ENCODE measurements around the gene ITK.

Gene ITK

DNA sequence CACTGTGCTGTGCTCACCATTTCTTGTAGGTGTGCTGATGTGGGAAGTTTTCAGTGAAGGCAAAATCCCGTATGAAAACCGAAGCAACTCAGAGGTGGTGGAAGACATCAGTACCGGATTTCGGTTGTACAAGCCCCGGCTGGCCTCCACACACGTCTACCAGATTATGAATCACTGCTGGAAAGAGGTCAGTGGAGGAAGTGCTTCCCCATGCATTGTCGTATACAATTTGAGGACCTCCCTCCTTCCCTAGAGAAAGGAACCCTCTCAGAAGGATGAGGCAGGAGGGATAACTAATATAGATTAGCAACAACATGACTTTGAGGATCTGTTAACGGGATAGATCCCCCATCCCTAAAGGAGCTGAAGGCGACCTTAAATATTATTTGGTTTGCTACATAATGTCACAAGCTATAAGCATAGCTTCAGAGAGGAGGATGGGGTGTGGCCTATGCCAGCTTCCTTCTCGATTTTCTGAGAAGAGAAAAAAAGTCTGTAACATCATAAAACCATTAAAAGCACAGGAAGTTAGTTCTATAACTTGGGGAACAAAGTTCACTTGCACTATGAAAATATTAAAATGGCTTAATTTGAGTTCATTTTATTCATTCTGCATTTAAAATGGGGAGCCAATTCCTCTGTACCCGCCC lies 68.3 kb downstream of the ITK start:
- no peak for DNase-seq

DNA sequence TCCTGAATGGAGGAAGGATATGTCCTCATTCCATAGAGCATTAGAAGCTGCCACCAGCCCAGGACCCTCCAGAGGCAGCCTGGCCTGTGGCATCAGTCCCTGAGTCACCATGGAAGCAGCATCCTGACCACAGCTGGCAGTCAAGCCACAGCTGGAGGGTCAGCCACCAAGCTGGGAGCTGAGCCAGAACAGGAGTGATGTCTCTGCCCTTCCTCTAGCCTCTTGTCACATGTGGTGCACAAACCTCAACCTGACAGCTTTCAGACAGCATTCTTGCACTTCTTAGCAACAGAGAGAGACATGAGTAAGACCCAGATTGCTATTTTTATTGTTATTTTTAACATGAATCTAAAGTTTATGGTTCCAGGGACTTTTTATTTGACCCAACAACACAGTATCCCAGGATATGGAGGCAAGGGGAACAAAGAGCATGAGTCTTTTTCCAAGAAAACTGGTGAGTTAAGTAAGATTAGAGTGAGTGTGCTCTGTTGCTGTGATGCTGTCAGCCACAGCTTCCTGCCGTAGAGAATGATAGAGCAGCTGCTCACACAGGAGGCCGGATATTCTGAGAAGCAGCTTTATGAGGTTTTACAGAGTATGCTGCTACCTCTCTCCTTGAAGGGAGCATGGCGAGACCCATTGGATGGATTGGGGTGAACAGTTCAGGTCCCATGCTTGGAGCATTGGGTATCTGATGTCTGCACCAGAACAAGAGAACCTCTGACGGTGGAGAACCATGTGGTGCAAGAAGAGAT lies 72.2 kb downstream of the ITK start:
- DNase-seq = peak; percentile 51

DNA sequence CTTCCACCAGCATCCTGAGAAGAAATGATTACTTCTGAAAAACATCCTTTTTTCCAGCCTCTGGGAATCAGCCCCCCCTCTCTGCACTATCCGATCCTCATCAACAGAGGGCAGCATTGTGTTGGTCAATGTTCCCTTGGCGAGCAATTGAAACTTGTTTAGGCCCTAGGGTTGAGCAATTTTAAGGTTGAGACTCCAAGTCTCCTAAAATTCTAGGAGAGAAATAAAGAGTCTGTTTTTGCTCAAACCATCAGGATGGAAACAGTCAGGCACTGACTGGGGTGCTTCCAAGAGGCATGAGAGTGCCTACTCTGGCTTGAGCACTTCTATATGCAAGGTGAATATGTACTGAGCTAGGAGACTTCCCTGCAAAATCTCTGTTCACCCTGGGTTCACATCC lies 72.9 kb downstream of the ITK start:
- DNase-seq = peak; percentile 61

DNA sequence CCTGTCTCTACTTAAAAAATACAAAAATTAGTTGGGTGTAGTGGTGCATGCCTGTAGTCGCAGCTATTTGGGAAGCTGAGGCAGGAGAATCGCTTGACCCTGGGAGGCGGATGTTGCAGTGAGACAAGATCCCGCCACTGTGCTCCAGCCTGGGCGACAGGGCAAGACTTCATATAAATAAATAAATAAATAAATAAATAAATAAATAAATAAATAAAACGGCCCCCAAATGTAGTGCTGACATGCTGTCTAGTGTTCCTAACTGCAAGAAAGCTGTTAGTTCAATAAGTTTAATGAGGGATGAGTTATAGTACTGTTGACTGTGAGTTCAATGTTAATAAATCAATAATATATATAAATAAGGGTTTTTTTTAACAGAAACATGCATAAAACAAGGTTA lies 77.8 kb downstream of the ITK start:
- DNase-seq = no peak

DNA sequence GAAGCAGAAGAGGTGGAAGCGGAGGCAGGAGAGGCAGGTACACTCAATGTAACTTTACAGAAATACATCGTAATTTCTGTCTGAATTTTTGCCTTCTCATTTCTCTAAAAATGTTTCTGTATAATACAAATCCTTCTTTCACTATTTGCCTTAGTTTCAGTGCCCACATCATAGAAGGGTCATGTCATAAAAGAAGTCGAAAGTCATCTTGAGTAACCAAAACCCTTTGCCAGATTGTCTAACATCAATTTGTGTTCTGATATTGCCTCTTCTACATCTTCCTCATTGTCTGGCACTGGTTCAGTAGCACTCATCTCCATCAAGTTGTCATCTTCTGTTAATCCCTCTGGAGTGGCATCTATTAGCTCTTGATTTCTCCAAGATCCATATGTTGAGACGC lies 79.1 kb downstream of the ITK start:
- DNase-seq = no peak

DNA sequence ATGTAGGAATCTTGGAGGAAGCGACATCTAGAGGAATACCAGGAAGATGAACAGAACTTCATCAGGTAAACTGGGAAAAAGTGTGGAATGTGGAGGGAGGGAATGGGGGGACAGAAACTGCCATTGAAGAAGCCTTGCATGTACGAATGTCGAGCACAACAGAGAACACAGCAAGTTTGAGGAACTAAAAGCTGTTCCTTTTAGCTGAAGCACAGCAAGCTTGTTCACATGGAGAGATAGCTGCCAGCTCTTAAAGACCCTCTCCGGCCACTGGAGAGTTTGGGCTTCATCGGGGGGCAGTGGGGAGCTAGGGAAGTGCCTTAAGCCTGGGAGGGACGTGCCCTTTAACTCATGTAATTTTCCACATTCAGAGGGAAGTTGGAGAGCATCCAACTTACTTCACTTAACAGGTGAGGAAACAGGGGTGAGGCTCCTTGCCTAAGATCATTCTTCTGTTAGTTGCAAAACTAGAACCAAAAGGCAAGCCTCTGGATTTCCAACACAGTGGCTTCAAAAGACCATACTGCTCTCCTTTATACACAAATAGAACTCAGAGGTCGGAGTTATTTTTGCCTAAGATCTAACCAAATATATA lies 83.0 kb downstream of the ITK start:
- DNase-seq = no peak

DNA sequence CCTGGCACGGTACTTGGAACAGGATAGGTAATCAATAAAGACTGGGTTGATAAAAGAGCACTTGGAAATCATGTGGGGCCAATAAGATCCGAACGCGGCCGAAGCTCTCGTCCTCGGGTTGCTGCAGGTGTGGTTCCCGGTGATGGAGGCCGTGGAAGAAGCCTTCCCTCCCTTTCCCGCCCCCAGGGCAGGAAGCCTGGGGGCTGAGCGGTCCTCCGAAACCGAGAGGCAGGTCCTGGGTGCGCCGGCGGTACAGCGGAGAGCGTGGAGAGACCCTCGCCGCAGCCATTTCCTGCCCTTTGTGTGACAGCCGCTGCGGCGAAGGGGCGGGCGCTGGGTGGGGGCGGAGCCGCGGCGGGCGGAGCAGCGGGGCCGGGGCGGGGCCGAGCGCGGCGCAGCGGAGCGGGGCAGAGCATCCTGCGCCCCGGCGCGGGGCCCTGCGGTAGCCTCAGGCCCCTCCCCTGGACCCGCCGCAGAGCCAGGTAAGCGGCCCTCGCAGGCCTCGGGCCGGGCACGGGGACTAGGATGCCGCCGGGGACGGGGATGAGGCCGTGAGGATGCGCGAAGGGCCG lies 85.2 kb downstream of the ITK start, which contains the start of gene CYFIP2:
Gene CYFIP2, plus strand, starts transcription at position 410 of the 572 bp plus-strand sequence. CDS start 19,239 bp downstream, outside the sequence.
- peak; percentile 37 for DNase-seq

DNA sequence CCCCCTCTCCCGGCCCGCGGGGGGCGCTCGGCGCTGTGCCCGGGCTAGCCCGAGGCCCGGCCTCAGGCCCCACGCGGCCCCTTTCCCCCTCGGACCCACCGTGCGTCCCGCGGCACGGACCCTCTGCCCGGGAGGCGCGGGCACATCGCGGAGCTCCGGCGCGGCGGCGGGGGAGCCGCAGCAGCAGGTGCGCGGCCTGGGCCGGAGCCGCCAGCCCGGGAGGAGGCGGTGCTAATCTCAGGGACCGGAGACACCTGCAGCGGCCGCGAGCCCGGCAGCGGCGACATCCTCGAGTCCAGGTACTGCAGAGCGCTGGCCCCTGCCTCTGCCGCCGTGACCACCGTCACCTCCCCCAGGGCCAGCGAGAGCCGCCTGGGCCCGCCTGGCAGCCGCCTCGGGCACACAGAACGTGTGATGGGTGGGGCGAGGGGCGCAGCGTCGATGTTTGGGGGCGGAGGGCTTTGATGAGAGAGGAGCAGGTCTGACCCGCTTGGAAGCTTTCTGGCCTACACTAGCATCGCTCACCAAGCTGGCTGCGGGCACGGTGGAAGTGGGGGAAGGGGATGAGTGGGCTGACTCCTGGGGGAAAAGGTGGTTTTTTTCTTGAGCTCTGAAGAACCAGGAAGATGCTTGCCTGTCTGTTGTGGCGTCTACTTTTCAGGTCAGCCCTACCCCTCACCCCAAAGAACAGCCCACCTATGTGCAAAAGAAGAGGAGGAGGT lies 85.8 kb downstream of the ITK start:
- no peak for DNase-seq

DNA sequence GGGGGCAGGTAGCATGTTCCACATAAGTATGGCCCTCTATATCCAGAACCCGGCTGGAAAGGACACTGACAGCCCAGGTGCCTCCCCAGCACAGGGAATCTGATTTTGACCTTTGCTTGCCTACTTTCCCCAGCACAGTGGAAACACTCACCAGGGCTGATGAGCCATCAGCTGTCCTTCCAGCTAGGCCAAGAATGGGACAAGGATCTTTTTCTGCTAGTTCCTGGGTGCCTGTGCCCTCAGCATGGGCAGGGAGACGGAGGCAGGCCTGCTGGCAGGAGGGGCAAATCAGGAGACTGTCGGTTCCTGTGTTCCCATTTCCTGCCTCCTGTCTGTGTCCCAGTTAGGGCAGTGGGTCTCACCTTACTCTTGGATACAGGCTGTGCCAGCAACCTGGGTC lies 86.4 kb downstream of the ITK start:
- no peak for DNase-seq

DNA sequence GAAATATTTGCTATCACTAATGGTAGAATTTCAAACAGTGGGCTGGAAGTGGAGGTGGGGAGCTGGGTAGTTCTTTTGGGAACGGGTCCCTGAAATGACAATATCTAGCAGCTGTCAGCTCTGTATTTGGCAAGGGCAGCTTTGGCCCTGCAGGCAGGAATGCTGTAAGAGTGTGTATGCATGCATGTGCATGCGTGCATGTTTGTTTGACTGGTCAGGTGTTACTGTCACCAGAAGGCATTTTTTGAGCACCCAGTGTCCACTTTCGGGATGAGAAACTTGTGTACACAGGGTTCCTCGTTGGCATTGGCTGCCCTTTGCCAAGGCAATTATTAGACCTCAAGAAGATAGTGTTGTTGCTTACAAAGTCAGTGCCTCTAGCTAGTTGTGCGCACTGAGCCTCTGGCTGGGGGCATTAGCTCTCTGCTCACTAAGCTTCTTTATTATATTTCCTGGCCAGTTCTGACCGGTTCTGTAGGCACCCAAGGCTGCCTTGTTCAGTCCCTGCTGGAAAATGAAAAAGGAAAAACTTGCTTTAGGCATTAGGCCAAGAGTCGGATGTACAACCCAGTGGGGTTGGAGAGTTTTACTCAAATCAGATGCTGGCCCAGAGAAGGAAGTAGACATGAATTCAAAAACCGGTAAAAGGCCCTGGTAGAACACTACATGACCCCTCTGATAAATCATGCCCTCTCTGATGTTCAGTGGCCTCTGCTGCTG lies 87.3 kb downstream of the ITK start:
- DNase-seq = no peak

DNA sequence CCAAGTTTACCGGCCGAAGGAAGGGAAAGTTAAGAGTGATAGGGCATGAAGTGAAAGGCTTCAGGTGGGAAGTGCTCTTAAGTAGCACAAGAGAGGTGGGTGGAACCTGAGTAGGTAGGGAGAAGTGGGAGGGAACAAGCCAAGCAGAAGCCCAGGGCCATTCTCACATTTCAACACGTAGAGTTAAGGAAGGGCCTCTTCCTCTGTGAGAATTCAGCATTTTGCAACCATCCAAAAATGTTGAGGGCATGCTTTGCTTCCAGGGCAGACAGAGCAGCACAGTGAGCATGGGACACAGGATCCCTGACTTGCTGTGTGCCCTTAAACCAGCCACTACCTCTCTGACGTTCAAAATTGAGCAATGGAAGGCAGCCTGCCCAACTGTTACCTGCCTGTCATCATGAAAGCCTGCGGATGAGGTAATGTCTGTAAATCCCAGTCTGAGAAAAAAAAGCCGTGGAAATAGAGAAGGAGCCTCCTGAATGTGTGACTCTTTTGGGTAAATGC lies 88.6 kb downstream of the ITK start:
- no peak for DNase-seq

DNA sequence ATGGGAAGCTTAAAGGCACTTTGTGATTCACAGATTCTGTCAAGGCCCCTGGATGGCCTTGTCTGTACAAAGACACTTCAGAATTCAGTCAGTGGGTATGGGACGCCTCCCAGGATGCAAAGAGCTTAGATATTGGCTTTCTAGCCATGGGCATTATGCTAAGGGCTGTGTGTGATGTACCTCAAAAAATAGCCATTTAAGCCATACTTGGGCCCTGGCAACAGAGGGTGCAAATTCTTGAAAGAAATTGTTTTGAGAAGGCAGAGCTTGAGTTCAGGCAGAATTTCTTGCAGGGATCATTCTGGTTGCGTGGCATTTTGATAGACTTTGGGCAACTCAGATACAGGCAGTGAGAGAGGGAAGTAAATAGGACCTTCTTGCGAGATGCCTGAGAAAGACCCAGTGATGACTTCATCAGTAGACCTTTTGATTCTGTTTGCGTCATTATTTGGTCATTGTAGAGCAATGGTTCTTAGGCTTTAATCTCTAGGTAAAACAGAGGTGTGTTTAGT lies 89.2 kb downstream of the ITK start:
- DNase-seq = no peak

DNA sequence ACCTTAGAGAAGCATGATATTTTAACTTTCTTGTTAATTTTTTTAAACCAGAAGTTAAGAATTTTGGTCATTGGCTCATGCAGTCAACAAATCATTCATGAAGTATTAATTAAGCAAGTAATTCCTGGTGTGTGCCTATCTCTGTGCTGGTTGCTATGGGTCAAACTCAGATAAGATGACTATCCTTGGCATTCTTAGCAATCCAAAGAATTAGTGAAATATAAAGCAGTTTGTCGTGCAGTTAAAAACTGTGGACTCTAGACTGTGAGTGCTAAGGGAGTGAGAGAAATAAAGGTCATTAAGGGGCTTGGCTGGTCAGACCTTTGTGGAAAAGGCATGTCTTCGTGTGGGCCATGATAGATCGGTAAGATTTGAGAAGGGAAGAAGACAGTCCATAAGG lies 90.1 kb downstream of the ITK start:
- DNase-seq = no peak

DNA sequence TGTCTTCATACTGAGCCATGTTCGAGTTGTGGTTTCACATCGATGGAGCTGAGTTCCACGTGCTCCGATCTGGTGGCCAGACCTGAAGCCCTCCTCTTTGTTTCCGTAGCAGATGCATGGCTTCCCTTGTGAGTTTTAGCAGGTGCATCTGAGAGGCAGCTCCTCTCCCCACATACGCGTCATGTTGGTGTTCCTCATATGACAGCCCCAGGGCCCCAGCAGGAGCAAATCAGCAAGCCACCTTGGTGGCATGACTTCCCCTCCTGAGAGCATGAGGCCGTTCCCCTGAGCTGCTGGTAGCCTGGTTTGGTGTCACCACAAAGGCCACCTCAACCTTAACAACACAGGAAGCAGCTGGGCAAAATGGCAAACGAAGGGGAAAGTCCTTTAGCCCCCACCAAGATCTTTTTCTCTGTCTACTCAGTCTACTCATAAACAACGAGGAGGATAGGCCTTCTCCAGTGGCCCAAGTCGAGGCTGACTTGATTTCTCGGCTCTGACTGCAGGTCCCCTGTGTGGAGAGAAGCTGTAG lies 91.2 kb downstream of the ITK start:
- DNase-seq = no peak

DNA sequence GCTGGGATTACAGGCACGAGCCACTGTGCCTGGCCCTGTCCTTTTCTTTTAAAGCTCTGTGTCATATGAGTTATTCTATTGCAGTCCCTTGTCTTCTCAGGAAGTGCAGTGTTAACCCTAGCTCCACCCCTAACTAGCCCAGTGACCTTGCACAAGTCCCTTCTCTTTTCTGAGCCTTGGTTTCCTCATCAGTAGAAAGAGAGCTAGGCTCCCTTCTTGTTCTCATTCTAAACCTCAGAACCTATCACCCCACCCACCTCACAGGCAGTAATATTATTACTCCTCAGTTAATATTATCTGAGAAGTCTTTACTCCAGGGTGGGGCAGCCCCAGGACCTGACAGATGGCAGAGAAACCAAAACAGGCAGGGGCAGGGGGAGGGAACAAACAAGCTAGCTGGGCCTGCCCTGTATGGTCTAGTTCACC lies 92.5 kb downstream of the ITK start:
- DNase-seq = no peak

DNA sequence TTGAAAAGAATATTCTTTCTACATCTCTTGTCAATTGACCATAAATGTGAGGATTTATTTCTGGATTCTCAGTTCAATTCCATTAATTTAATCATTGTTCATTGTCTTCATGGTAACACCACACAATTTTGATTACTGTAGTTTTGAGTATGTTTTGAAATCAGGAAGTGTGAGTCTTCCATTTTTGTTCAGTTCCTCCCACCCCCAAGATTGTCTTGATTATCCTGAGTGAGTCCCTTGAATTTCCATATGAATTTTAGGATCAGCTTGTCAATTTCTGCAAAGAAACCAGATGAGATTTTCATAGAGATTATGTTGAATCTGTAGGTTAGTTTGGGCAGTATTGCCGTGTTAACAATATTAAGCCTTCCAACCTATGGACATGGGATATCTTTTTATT lies 94.8 kb downstream of the ITK start:
- no peak for DNase-seq

DNA sequence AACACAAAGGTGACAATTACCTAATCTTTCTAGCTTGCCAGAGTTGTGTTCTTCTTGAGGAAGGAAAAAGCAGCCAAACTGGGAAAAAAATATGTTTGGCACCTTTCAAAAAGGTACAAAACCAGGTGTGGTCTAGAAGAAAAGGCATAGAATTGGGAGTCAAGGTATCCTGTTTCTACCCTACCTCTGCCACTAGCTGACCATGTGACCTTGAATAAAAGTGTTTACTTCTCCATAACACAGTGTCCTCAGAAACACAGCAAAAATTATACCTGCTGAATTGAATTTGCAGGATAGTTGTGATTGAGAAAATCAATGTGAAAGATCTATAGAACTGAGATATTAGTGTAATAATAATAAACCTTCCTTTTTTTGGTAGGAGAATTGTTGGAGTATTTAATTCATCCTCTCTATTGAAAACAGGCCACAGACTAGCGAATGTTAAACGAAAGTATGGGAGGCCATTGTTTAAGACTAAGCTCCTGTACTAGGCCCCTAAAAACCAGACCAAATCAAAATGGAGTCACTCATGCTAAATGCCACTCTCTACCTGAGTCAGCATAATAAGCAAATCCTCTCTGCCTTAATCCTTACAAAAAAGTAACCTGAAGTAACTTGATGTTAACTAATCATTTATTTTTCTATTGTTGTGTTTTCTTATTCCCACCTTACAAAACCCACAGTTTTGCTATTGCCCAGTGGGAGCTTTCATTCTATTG lies 97.8 kb downstream of the ITK start:
- no peak for DNase-seq

DNA sequence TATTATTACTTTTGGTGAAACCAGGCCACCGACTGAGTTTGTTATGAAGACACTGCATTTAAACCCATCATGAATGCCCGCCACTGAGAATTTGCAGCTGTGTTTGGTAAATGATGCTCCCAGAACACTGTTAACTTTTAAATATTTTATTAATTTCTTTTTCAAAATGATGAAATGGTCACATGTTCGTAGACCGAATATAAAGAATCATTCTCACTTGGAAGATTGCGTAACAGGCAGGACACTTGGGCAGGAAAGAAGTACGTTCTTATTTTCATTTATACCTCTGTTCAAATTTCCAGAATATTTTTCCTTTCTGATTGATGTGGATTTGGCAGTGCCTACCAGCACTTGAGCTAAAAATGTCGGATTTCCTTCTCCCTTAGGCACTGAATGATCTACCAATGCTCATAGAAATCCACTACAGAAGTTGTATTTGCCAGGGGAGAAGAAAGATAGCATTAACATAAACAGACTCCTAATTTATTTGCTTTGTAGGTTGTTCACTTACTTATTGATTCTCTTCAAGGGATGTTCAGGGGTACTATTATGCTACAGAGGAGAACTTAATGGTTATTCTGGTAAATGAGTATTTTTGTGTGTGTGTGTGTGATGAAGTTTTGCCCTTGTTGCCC lies 99.1 kb downstream of the ITK start:
- DNase-seq = no peak

DNA sequence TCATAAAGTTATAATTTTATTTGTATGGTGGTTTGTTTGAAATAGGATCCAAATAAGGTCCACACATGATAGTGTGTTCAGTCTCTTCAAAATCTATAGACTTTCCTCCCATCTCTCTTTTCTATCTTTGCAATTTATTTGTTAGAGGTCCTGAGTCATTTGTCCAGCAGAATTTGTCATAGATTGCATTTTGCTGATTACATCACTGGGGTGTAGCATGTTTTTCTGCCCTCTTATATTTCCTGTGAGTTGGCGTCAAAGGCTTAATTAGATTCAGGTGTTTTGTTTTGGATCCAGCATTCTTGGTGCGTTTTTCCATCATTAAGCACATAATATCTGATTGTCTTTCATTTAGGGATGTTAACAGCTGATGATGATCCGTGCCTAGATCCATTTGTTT lies 100.3 kb downstream of the ITK start:
- DNase-seq = peak; percentile 77

DNA sequence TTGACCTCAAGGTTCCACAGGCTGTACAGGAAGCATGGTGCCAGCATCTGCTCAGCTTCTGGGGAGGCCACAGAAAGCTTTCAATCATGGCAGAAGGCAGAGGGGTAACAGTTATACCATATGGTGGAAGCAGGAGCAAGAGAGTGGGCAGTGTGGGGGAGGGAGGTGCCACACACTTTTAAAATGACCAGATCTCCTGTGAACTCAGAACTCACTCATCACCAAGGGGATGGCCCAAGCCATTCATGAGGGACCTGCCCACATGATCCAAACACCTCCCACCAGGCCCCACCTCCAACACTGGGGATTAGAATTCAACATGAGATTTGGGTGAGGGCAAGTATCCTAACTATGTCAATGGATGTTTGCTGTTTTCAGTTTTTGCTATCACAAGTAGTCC lies 101.5 kb downstream of the ITK start:
- no peak for DNase-seq

Measured in fibroblast of skin of scalp (primary cell).